8988T (cell line): ENCODE data around the gene SPATC1L.
"Not testable (repeated sequence)": the region's sequence is repeated elsewhere in the genome, so short reads cannot be mapped to it uniquely, and the experiment has no call there.

Experiments
- DNase-seq: peaks from one replicate; pipeline ENCODE4 v3.0.0; 2011

The SPATC1L gene

GRCh38 chr21:46183910-46184624 lies at the start of gene SPATC1L:
Gene SPATC1L (minus strand): TSS chr21:46184459. CDS start chr21:46182816, 1,643 bp downstream.
- DNase-seq, result no peak

DNA sequence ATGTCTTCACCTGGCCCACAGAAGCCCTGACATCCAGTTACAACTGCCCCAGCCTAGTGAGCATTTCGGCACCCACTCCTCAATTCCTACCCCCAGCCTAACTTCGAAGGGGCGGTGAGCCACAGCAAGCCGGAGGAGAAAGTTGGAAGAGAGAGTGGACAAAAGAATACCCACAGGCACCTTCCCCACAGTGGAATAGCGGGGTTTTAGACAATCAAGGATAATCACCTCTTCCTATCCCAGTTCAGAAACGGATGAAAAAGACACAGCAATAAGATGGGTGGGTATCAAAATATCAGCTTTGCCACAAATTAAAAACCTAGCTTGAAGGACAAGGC lies 45.6 kb upstream of the SPATC1L start:
- no peak for DNase-seq

DNA sequence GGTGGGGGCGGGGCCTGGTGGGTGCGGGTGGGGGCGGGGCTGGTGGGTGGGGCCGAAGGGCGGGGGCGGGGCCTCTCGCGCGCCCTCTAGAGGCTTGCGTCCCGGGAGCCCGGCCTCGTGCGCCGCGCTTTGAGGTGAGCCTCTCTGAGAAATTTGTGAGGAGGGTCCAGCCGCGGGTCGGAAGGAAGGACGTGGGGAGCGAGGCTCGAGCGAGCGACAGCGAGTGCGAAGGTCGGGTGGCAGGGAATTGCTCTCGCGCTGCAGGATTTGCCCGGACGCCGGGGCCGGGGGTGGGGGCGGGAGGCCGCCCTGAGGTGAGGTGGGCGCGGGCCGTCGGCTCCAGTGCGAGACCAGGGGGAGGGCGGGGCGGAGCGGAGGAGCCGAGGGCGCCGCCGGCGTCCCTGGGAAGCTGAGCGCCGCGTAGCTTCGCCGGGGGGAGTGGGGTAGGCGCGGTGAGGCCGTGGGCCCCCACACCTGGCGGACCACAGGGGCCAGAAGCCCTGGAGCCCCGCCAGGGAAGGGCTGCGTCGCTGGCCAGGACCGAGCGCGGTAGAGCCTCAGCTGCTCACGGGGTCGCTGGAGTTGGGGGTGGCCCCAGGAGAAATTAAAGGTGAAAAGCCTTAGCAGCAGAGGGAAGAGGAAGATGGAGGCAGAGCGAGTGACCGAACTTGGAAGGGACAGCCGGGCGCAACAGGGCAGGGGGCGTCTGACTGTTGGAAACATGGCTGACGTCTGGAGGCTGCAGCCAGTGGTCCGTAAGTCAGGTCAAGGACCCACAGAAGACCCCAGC lies 45.1 kb upstream of the SPATC1L start:
- peak; percentile 37 for DNase-seq

DNA sequence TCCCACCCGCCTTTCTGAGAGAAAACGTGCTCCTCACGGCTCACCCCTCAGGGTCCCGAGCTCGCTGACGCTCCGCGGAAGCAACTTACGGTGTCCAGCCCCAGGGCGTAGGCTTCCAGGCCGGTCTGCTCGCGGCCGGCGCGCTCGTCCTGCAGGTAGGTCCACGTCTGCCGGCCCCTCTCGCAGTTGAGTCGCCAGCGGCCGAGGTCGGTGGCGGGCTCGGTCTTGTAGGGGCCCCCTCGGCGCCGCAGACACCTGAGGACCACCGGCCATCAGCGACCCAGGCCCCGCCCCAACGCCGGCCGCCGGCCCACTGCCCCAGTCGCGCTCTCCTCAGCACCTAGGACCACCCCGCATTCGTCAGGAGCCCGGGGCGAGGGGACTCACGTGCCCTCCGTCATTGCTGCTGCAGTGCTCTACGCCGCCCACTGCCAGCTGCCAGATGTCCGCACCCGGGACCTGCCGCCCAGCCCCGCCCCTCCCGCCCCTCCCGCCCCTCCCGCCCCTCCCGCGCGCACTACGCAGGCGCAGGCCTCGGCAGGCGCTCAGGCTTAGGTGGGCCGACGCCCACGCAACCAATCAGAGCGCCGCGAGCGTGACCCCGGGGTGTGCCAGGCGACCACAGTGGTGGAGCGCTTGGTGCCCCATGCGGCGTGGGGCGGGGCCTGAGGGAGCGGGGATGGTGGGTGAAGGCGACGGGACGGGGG lies 44.2 kb upstream of the SPATC1L start, which contains the start of gene LSS:
Gene LSS (minus strand): TSS at position 430 of the 707 bp plus-strand sequence. CDS start 29 bp downstream, at position 401.
- peak; percentile 94 for DNase-seq

GRCh38 chr21:46227811-46228344 lies 43.6 kb upstream of the SPATC1L start:
- no peak for DNase-seq

DNA sequence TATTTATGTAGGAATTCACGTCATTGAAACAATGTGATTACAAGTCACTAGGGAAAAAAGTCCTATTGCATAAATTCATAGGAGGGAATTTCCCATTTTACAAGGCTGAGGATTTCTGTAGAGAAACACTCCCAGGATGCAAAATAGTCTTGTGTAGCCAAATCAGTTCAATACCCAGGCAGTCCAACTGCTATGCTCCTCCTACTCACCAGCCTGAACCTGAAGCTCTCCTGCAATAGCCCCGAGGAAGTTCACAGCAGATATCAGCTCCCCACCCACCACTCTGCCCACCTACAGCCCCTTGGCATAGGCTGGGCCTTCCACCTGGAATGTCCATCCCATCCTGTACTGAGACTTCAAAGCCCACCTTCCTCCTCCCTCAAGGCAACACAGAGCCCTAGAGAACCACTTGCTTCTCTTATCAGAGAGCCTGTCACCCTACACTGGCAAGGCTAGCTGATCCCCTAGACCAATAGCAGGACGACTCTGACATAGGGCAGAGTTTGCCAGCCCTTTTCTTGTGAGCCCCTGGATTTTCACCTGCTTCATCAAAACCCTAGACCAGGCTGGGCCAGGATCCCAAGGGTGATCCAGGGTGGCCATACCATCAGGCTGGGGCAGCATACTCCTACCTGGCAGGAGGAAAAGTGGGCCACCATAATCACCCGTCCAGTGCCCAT lies 42.8 kb upstream of the SPATC1L start:
- DNase-seq, result no peak

GRCh38 chr21:46226146-46226545 lies 41.9 kb upstream of the SPATC1L start:
- no peak for DNase-seq

DNA sequence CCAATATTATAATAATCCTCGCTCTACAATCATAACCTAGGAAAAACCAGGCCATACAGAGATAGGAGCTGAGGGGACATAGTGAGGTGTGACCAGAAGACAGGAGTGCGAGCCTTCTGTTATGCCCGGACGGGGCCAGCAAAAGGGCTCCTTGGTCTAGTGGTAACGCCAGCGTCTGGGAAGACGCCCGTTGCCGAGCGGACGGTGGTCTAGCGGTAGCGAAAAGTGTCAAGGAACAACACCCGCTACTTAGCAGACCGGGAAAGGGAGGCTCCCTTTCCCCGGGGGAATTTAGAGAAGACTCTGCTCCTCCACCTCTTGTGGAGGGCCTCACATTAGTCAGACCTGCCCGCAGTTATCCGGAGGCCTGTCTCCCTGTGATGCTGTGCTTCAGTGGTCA lies 39.4 kb upstream of the SPATC1L start:
- not testable (repeated sequence) for DNase-seq

- DNase-seq, result no peak
Measured at GRCh38 chr21:46223217-46223616, 39.0 kb upstream of the SPATC1L start.

- no peak for DNase-seq
Measured at GRCh38 chr21:46222436-46223116, 38.3 kb upstream of the SPATC1L start.

GRCh38 chr21:46221664-46222435 lies 37.6 kb upstream of the SPATC1L start:
- DNase-seq, result no peak

GRCh38 chr21:46220847-46221246 lies 36.6 kb upstream of the SPATC1L start:
- no peak for DNase-seq

DNA sequence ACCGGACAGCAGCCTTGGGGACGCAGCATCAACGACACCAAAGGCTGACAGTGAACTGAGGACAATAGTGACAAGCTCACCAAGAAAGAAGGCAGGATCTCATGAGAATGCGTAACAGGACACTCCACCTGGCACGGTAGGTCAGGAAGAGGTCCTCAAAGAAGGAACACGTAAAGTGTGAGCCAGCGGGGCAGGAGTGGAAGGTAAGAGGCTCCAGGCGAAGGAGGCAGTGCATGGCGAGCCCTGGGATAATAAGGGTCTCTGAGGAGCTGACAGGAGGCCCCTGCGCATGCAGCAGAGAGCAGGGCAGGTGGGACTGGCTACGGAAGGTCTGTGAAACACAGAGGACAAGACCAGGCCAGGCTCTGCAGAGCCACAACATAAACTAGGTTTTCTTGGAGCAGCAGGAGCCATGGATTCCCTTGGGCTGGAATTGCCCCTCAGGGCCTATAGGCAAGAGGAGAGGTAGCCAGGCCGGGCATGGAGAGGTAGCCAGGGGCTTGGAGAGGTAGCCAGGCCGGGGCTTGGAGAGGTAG lies 36.1 kb upstream of the SPATC1L start:
- no peak for DNase-seq

DNA sequence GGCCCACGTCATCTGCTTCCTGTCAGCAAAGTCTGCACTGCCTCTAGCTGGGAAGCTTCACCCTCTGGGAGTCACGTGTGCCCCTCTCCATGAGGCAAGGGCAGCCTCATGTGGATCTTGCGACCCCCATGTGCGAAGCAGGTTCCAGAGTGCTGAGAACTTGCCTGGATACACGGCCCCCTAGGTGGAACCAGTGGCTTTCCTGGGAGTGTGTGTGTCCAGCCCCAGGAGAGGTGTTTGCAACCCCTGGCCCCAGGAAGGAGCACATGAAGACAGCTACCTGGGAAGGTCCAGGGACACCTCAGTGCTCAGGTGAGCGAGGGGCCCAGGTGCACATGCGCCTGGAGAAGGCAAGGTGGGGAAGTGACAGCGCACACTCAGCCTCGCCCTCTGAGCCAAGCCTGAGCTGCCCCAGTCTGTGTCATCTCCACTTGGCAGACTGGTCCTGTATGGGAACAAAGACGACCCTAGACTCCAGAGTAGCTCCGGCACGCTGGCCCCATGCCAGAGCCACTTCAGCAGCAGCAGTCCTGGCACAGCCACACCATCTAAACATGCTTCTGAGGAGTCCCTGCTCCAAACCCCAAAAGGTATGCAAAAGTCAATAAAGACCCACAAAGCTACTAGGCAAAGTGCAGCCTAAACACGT lies 35.5 kb upstream of the SPATC1L start:
- DNase-seq, result no peak

DNA sequence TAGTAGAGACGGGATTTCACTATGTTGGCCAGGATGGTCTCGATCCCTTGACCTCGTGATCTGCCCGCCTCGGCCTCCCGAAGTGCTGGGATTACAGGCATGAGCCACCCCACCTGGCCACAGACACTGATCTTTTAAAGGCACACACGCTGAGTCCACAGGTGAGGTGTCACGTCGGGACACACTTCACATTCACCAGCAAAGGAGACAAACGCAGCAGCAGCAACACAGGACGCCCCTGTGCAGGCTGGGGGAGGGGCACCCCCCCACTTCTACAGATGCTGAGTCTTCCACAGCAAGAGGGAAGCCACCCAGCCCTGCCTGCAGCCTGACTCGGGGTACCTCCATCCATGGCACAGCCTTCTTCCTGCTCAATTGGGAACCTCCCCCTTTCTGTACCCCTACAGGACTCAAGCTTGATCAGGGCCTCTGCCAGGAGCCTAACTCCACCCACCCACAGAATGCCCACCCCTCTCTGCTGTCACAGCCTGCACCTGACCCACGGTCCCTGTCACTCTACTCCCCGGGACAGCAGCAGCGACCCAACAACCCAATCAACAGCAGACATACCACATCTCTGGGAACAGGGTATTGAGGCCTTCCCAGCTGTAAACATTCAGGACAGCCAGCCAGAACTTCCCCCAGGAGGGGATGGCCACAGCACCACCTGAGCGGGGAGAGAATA lies 34.8 kb upstream of the SPATC1L start:
- DNase-seq, result no peak

- no peak for DNase-seq
Measured at GRCh38 chr21:46217511-46218196, 33.4 kb upstream of the SPATC1L start.

DNA sequence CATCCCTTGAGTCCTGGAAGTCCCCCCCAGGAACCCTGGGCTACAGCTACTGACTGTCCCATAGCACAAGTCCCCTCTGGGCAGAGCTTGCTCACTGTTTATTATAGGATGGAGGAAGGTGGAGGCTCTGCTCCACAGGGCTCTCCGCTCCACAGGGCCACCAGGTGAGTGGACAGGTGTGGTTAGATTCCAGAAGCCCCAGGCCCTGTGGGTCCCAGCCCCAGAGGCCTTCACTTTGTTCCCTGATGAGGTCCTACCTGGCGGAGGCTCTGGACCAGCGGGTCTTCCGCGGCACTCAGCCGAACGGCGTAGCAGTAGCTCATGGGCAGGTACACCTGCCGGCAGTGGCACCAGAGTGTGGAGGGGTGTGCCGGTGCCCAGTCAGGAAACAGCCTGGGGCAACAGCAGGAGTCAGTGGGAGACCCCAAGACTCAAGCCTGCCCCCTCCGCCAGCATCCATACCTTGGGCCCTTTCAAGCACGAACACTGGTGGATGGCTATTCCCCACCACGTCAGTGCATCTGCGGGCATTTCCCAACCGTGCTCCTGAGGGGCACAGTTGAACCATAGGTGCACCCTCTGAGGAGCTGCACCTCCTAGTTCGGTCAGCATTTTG lies 32.0 kb upstream of the SPATC1L start:
- DNase-seq, result no peak

- no peak for DNase-seq
Measured at GRCh38 chr21:46215436-46216131, 31.3 kb upstream of the SPATC1L start.
